RKO (cell line): ENCODE measurements around the gene HES4.

ENCODE experiments used
- DNase-seq: peaks from one replicate; pipeline ENCODE4 v3.0.0-alpha.2; 2016; ENCODE audit warnings: low spot score

HES4 gene

GRCh38 chr1:965526-966134 is 34.3 kb downstream of the HES4 start:
- no peak for DNase-seq

GRCh38 chr1:964691-965525 is 35.0 kb downstream of the HES4 start:
- no peak for DNase-seq

GRCh38 chr1:963746-964525 is 36.0 kb downstream of the HES4 start:
- no peak for DNase-seq

- no peak for DNase-seq
These were observed 36.6 kb downstream of the HES4 start for GRCh38 chr1:963301-963651.

- DNase-seq: no peak
These were observed 37.3 kb downstream of the HES4 start for GRCh38 chr1:962381-963300.

- DNase-seq: peak; percentile 40
These were observed 38.7 kb downstream of the HES4 start for GRCh38 chr1:961132-961669.

- peak; percentile 79 for DNase-seq
These were observed 39.4 kb downstream of the HES4 start, which contains the start of gene KLHL17 for GRCh38 chr1:960363-961131. TSS of gene KLHL17 (plus strand) at chr1:960584. CDS start at chr1:960694, 110 bp downstream.

GRCh38 chr1:959731-960362 is 40.0 kb downstream of the HES4 start:
- no peak for DNase-seq

GRCh38 chr1:958823-959730 is 40.8 kb downstream of the HES4 start, which contains the start of gene NOC2L:
TSS of gene NOC2L (minus strand) at chr1:959256. CDS start at chr1:959240, 16 bp downstream.
- peak; percentile 89 for DNase-seq

- no peak for DNase-seq
These were observed 43.3 kb downstream of the HES4 start for GRCh38 chr1:956636-957035.

GRCh38 chr1:955474-955873 is 44.4 kb downstream of the HES4 start:
- no peak for DNase-seq

GRCh38 chr1:954927-955326 is 45.0 kb downstream of the HES4 start:
- no peak for DNase-seq

- no peak for DNase-seq
These were observed 46.2 kb downstream of the HES4 start for GRCh38 chr1:953524-954320.

- DNase-seq: no peak
These were observed 47.3 kb downstream of the HES4 start for GRCh38 chr1:952603-953002.

- no peak for DNase-seq
These were observed 47.7 kb downstream of the HES4 start for GRCh38 chr1:952201-952600.

- DNase-seq: peak; percentile 27
These were observed 48.5 kb downstream of the HES4 start for GRCh38 chr1:951364-951763.

GRCh38 chr1:950881-951280 is 49.0 kb downstream of the HES4 start:
- no peak for DNase-seq

- no peak for DNase-seq
These were observed 49.6 kb downstream of the HES4 start for GRCh38 chr1:950268-950667.
